GM19043 (cell line): ENCODE results near the gene RWDD1.

Experiments
- ATAC-seq: cut with Tn5 transposase; IDR thresholded peaks from one replicate; pipeline ENCODE4 v1.9.1; 2021; ENCODE audit warnings: low read depth; ENCODE audit not compliant: unreplicated experiment

The RWDD1 gene

DNA sequence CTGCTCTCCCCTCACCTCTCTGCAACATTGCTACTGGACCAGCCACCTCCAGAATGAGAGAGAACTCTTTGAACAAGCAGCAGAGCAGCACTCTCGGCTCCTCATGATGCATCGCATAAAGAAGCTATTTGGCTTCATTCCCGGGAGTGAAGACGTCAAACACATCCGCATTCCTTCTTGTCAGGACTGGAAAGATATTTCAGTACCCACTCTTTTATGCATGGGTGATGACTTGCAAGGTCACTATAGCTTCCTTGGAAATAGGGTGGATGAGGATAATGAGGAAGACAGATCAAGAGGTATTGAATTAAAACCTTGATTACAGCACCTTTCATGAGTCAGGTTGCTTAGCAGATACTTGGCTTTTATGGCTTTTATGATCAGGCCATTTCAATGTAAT, 13.4 kb upstream of the RWDD1 start:
- no peak for ATAC-seq

DNA sequence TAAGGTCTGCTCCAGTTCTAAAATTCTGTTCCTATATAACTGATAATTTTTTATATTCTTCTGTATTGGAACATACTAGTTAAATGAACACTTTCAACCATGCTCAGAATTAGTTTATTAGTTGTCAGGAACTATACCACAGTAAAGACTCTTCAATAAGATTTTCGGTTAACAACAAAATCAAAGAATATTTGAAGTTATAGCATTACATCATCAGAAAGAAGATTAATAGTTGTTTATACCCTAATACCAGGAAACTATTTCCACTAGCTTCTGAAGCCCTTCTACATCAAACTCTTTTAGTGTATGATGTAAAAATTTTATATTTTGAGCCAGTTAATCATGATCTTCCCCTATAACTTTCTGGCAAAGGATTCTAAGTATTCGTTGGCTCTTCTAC, 11.2 kb upstream of the RWDD1 start:
- ATAC-seq, result no peak

DNA sequence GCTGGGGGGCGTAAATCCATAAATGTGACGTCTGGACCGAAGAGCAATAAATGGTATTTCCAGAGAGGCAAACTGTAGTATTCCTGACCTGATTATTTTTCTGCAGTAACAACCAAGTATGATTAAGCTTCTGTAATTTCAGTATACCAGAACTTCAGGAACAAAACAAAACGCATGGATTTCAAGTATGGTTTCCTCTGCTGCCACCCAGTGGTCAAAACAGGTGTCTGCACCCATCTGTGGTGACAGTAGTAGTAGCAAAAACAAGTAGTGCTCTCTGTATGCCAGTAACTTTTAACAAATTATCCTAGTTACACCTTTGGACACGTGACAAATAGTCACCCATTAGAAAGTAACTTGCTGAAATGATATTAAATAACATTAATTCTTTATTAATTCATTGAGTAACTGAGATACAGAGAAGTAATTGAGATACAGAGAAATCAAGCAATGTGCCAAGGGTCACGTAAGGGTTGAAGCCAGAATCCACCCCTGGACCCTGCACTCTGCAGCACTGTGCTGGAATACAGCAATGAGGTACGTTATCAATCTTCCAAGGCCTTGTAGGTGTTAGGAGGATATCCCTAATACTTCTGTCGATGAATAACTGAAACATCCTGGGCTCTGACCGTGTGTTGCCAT, 9.8 kb upstream of the RWDD1 start:
- ATAC-seq, result peak; percentile 72

DNA sequence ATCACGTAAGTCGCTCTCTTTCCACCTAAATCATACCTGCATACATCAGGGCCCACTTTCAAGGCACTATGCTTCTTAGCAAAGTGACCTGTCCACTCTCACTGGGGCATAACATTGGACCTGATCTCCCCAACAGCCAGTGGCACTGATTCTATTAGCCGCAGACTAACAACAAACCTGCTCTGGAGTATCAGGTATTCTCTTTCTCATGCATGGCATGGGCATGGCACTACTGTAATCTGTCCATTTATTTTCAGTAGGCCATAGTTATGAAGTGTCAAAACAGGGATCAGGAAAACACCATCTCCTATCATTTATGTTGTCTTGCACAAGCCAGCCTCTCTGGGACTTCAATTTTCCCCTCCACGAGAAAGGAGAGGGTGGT, 9.3 kb upstream of the RWDD1 start:
- ATAC-seq, result no peak

DNA sequence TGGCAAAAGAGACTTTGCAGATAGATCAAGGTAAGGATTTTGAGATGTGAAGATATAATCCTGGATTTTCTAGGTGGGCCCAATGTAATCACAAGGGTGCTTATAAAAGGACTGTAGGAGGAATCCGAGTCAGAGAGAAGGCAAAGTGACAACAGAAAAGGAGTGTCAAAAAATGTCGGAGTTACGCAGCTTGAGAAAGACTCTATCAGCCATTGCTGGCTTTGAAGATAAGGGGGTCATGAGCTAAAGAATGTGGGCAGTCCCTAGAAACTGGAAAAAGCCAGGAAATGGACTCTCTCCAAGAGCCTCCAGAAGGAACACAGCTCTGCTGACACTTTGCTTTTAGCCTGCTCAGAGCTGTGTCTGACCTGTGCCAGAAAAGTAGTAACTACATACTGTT, 8.7 kb upstream of the RWDD1 start:
- ATAC-seq, result no peak

DNA sequence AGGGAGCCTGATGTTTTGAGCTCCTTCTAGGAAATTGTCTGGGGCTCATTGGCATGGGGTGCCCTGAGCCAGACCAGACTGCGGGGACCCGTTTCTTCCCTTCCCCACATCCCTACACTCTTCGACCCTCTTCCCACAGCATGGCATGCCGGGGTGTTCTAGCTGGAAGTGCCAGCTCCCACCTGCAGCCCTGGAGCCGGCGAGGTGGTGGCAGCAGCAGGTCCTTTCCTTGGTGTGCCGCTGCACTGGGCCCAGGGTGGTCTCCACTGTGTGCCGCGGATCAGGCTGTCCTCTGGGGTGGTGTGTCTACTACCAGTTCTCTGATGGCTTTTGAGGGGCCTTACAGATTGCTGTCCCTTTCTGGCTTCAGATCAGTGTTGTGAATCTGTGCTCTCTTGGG, 7.5 kb upstream of the RWDD1 start:
- ATAC-seq, result no peak

DNA sequence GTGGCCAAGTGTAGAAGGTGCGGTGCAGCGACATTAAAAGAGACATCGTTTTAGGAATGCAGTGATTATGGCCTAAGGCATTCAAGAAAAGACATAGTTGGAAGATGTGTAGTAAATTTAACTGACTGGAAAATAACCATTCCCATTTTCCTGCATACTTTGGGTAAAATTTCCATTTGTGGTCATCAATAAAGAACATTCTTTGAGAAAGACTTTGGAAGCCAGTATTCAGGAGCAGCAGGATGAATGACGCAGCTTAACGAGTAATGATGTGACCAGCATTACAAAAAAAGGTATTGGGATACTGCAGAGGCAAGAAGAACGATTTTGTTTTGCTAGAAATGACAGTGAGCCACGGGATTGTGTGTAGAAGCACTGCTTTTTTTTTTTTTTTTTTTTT, 7.0 kb upstream of the RWDD1 start:
- no peak for ATAC-seq

DNA sequence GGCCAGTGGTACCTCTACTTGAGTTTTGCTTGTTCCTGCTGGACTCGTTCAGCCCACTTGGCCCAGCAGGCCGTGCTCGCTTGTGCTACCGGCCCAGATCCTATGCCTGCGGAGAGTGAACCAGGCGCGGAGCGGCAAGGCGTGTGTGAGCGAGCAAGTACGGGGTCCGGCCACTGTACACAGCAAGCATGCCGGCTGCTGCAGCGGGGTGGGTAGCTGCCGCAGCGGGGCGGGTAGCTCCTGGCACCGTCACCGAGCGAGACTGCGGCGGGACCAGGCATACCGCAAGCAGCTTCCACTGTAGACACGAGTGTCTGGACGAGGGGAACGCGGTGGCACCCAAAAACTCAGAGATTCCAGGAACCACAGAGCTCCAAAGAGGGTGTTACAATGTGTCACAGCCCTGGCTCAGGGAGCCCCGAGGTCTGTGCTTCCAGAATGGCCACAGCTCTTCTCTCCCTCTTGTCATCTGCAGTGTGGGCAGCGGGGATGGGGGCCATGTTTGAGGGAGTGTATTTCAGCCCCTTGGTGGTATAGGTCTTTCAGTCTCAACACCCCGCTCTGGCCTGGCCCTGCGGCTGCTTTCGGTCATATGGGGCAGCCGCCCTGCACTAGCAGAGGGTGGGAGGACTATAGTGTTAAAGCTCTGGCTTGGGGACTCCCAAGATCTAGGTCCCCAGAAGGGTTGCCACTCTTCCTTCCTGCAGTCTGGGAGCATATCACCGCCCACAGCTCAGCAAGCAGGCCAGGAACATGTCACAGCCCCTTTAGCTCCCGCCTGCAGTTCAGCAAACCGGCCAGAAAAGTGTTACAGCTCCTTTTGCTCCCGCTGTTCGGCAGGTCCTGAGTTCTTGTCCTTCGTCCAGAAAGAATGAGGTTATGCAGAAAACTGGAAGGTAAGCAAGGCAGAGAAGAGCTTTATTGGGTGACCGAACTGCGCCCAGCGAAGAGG, 6.1 kb upstream of the RWDD1 start:
- ATAC-seq, result no peak

DNA sequence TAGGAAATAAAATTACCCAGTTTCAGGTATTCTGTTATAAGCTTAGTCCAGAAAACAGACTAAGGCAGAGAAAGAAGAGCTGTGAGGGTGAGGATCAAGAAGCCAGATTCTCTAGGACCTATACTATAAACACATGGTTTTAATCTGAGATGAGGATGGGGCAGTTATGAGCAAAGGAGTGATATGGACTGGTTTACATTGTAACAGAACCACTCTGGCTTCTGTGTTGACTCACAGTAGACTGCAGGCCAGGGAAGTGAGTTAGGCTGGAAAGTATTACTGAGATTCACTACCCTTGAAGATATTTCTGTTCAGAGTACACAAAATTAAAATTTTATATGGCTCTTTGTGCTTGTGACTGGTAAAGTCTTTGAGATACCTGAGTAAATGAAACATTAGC, 3.2 kb upstream of the RWDD1 start:
- no peak for ATAC-seq

DNA sequence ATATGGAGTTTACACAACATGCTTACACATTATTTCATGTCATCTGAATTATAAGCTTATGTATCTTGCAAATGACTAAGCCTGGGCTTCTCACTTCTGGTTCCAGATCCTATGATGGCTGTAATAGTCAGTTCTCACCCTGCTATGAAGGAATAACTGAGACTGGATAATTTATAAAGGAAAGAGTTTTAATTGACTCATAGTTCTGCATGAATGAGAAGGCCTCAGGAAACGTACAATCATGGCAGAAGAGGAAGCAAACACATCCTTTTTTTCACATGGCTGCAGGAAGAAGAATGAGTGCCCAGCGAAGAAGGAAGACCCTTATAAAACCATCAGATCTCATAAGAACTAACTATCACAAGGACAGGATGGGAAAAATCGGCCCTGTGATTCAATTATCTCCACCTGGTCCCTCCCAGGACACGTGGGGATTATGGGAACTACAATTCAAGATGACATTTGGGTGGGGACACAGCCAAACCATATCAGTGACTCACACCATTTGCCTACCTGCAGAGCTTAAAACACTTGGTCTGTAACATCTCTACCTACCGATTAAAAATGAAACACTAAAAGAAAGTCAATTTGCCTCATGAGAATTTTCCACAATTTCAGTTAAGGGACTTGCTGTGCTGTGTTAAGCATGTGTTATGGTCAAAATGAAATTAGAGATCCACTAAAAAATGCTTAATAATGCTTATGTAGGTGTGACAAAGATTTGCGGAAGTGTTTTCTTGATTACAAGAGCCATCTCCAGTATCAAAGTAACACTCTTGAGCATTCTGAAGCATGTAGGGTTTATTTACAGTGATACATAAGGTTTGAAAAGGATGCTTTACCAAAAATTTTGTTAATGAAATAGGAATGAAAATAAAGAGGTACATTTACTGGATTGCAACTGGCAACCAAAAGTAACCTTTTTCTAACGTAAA, 2.2 kb upstream of the RWDD1 start:
- no peak for ATAC-seq

DNA sequence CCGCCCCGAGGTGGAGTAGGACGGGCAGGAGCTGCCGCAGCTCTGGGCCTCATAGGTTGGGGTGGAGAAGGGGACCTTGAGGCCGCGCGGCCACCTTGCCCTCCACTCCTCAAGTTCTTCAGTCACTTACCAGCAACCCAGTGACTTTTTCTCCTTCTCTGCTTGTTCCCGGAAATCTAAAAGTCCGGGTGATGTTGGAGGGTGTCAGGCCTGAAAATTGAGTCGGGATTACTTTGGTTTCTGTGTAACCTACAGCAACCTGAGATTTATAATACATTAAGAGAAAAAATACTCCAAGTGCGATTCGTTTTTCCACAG, 338 bp downstream of the RWDD1 start:
- ATAC-seq, result no peak

DNA sequence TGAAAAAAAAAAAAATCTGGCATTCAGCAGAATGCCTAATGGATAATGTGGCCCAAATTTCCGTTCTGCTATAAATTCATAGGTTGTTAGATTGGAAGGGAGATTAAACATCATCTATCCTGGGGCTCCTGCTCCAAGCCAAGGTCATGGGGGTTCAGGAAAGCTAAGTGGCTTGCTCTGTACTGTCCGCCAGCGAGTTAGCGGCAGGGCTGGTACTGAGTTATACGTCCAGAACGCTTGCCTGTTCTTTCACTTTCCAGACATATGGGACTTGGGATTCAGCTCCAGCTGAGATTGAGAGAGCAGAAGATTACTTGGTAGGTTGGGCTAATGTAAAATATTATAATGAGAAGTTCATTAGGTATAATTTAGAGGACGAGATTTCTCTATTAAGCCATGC, 858 bp downstream of the RWDD1 start:
- no peak for ATAC-seq

DNA sequence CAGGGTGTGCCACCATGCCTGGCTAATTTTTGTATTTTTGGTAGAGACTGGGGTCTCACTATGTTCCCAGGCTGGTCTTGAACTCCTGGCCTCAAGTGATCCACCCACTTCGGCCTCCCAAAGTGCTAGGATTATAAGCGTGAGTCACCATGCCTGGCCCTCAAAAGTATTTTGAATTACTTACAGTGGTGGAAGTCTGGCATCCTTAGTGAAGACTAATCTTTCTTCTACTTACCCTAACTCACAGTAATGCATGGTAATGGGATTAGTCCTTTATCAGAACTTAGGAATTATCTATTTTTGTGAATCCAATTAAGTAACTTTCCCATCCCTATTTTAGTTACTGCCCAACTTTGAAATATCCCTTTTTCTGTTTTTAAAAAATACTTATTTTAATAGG, 3.9 kb downstream of the RWDD1 start:
- ATAC-seq, result no peak

DNA sequence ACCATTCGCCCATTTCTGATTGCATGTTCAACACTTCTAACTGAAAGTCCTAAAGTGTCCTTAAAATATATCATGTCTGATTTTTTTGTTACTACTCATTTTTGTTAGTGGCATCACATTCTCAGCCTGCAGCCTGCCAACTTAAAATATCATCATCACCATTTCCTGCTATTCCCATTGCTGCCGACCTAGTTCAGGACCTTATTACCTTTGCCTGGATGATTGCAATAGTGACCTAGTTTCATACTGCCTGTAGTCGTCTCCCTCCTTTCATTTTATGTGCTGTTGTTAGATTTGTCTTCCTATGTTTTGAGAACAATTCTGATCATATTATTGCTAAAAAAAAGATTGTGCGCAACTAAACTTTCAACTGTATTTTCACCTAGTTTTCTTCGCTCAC, 6.2 kb downstream of the RWDD1 start:
- no peak for ATAC-seq

DNA sequence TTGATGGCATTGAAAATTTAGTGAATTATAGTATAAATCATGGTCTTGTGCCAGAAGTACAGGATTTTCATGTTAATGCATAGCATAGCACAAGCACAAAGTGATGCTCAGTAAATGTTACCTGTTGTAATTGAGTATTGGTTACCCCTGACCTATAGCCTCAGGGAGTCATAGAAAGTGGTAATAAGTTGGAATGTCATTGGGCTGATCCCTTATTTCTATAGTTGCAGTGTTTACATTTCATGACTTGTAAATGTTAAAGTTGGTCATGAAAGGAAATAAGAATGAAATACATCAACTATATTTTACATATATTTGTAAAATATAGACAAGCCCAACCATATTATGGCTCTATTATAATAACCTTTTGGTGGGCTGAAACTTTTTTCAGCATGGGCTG, 7.0 kb downstream of the RWDD1 start:
- ATAC-seq, result no peak

DNA sequence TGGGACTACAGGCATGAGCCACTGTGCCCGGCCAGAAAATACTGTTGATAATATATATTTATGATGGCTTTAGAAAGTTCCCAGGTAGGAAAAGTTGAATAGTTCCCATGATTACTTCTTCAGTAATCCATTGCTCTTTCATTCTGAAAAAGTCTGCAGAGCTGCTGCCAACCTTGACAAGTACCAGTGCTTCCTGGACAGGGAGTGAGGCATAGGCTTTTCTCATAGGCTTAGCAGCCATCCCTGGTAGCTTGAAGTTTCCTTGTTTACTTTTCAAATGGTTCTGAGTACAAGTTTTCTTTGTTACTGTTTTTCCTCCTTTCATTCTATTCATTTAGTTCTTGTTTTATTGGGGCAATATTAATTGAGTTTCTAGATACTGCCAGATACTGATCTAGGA, 7.8 kb downstream of the RWDD1 start:
- no peak for ATAC-seq

DNA sequence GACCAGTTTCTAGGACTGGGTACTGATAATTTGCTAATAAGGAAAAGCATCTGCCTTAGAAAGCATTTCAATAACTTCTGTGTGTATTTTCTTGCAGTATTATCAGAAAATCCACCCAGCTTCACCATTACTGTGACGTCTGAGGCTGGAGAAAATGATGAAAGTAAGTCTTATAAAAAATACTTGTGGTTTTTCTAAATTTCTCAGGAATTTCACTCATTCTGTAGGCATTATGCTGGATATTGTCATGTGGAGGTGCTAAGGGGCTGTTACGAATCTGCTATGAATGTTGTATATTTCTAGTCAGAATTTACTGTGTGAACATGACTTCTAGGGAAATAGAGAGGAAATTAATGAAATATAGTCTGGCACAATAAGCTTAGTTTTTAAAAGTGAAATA, 8.9 kb downstream of the RWDD1 start:
- no peak for ATAC-seq

DNA sequence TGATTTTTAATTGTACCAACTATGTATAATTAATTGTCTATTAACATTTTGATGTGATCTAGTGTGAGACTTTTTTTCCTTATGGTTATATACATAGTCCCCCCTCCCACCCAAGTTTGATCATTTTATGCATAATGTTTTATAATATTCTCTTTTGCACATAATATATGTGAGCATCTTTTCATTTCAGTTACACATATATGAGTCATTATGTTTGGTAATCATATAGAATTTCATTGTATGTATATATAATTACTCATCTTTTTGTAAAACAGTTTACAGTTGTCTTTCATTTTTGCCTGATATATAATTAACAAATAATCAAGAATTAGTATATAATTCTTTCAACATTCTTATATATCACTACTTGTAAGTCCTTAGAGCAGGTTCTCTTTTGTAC, 15.0 kb downstream of the RWDD1 start:
- ATAC-seq, result no peak

DNA sequence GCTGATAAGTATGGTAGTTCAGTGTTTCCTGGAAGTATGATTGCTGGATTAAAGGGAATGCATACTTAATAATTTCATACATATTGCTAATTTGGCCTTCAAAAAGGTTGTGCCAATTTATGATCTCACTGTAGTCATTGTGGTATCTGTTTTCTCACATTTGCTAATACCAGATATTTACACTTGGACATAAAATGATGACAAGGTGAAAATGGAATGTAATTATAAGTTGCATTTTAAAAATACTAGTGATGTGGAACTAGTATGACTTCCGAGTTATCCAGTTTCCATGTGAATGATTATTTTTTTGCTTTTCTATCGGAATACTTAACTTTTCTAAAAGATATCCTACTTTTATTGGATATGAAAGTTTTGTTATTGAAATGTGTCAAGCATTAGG, 15.4 kb downstream of the RWDD1 start:
- ATAC-seq, result no peak

DNA sequence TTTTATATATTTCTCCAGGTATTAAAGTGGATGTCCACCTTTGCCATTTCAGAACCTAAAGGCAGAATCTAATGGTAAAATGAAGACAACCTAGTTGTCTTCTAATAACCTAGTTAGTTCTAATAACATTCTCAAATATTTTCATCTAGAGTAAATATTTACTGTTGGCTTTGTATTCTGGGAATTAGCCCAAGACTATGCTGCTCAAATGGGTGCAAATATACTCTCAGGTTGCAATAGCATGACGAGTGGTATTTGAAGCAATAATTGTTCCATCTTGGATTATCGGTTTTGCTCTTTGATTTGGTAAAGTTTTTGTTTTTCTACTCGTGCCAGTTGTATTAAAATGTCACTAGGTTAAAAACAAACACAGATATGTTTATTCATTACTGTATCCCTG, 23.9 kb downstream of the RWDD1 start:
- no peak for ATAC-seq

DNA sequence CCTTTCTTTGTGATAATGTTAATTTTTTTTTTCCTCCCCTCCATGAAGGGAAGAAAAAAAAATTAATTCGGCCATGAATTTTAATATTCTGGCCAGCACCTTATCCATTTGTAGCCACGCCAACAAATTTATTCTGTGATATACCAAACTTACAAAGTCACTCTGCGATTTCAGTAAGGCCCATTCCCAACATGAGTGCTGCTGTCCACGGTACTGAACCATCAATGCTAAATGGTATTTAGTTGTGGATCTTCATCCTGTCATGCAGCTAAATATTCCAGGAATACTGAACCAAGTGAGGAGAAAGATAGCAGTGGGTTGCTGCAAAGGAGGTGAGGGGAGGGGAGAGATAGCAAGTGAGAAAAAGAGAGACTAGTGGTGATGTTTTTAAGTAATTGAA, 25.5 kb downstream of the RWDD1 start:
- ATAC-seq, result no peak
